GM19351 (cell line): Measurements from ENCODE around the gene FBXO10.

Source experiments
- ATAC-seq: cut with Tn5 transposase; IDR thresholded peaks from one replicate; pipeline ENCODE4 v1.9.1; 2021; ENCODE audit warnings: mild to moderate bottlenecking, moderate library complexity; ENCODE audit not compliant: unreplicated experiment

Gene FBXO10

DNA sequence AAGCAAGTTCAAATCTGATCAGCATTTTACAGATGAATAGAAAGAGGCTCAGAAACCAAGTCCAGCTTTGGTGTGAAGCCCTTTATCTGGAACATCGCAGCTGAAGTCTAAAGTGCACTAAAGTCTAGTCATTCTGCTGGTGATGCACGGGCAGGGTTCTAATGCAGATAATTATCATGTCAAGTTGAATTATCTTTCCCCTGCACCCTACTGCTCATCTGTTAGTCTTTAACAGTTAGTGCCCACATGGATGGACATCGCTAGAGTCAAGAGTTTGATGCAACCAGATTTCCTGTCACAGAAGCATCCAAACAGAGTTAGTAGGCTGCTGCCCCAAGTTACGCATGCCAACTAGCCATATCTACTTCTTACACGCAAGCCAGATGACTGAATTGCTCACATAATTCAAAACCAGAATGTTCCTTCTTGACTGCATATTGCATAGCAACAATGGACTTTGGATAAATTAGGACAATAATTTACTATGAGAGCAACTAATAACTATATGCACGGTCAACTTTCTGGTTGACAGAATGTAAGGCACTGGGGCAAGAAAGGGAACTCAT, 17.8 kb upstream of the FBXO10 start:
- ATAC-seq: no peak

GRCh38 chr9:37592108-37592951, 16.1 kb upstream of the FBXO10 start, which contains the start of gene TOMM5:
TSS of gene TOMM5 (minus strand) at chr9:37592597. CDS start at chr9:37592532, 65 bp downstream.
- peak; percentile 82 for ATAC-seq

GRCh38 chr9:37587521-37587920, 11.3 kb upstream of the FBXO10 start:
- ATAC-seq: no peak

DNA sequence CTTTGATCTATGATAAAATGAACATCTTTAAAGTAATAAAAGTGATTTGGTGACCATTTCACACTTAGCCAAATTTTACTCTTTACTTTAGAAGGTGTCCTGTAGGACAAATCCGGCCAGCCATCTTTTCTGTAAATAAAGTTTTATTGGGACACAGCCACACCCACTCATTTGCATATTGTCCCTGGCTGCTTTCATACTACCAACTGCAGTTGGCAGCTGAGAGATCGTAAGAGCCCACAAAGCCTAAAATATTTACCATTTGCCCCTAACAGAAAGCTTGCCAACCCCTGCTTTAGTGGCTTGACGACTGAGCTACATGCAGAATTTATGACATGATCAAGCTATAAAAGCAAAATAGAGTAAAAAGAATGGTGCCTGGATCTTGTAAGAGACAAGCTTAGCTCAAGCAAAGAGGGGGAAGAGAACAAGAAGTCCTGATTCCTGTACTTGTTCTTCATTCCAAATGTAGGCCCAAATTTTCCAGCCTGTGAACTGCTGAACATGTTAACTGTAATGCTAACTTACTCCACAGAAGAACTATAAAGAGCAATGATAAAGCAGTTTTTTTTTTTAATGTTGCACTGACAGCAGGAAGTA, 7.4 kb upstream of the FBXO10 start:
- no peak for ATAC-seq

DNA sequence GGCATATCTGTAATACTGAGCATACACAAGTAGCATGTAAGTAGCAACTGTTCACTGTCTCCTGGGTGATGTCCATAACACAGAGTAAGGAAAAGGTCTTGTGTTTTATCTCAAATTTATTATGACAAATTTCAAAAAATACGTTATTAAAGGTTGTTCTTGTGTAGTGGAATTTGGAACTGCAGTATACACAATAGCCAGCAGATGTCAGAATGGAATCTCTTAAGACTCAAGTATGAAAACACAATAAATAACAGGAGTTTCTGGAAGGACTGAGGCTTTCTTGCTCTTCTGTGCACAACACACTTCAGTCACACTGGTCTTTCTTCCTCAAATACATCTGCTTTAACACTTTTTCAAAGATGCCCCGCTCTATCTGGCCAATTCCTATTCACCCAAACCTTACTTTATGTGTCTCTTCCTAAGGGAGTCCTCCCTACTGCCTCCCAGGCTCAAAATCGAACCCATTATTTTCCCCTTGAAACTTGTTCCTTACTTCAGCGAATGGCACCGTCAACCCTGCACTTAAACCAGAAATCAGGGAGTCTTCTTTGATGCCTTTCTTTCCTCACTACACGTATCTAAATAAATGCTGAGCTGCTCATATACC, 6.5 kb upstream of the FBXO10 start:
- no peak for ATAC-seq

GRCh38 chr9:37575511-37575914, 667 bp downstream of the FBXO10 start:
- ATAC-seq: peak; percentile 55

DNA sequence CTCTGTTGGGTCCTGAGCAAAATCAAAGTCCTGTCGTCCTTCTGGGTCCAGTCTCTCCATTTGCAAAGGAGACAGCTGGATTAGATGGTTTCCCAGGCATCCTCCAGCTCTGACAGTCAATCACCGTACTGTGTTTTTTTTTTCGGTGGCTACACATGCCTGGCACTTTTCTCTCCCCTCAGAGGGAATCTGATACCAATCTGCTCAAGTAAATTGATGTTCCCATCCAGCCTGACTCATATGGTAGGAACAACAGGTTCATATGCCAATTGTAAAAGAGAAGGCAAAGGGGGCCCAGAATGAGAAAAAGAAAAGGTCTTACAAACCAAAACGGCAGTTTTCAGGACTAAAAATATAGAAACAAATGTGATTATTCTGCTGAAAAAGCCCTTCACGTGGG, 1.2 kb downstream of the FBXO10 start:
- no peak for ATAC-seq

GRCh38 chr9:37574241-37574721, 1.9 kb downstream of the FBXO10 start:
- no peak for ATAC-seq

DNA sequence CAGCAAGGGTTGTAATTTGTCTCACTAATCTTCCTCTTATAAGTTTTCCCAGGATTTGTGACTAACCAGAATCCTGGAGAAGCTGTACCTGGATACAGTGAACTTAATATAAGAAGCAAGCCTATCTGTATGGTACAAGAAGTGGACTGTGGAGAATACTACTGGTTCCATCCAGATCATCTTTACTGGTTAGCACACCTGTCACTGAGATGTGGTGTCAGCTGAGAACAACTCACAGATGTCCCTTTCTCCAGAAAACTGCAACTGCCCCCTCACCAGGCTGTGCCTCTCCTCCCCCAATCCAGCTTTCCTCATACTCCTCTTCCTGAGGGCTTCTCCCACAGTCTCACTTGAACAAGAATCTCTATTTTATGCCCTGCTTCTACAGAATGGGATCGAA, 4.9 kb downstream of the FBXO10 start:
- no peak for ATAC-seq

DNA sequence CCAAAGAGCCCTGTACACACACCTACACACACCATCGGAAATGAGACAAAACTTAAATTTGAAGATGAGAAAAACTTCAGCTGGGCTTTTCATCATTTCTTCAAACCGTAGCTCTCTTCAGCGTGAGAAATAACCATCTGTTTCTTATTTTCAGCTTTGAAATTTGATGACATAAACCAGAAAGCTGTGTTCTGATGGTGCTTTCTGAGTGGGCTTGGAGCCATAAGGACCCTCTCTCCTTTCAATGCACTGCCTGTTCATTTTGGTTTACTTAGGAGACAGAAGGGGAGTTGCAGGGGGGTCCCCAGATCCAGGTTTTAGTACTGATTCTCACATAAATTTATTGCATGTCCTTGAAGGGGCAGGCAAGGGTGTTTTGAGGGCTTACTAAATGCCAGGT, 9.5 kb downstream of the FBXO10 start:
- no peak for ATAC-seq

- ATAC-seq: peak; percentile 81
Measured at GRCh38 chr9:37565661-37566618, 10.2 kb downstream of the FBXO10 start.

GRCh38 chr9:37564916-37565315, 11.3 kb downstream of the FBXO10 start:
- no peak for ATAC-seq

DNA sequence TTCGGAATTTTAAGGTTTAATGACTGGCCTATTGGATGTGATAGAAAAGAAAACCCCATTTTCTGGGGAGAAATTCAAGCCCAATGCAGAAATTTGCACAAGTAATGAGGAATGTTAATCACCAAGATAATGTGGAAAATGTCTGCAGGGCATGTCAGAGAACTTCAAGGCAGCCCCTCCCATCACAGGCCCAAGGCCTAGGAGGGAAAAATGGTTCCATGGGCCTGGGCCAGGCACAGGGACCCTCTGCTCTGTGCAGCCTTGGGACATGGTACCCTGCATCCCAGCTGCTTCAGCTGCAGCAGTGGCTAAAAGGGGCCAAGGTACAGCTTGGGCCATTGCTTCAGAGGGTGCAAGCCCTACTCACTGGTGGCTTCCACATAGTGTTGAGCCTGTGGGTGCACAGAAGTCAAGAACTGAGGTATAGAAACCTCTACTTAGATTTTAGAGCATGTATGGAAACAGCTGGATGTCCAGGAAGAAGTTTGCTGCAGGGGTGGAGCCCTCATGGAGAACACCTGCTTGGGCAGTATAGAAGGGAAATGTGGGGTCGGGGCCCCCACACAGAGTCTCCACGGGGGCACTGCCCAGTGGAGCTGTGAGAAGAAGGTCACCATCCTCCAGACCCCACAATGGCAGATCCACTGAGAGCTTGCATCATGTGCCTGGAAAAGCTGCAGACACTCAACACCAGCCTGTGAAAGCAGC, 12.2 kb downstream of the FBXO10 start:
- ATAC-seq: no peak

DNA sequence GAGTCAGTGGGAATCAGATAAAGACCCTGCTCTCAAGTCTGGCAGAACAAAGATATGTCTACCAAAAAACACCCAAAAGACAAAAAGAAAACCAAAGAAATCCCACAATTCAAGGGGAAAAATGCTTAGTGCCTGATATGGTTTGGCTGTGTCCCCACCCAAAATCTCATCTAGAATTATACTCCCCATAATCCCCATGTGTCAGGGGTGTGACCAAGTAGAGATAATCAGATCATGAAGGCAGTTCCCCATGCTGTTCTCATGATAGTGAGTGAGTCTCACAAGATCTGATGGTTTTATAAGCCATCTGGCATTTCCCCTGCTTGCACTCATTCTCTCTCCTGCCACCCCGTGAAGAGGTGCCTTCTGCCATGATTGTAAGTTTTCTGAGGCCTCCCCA, 13.4 kb downstream of the FBXO10 start:
- no peak for ATAC-seq

DNA sequence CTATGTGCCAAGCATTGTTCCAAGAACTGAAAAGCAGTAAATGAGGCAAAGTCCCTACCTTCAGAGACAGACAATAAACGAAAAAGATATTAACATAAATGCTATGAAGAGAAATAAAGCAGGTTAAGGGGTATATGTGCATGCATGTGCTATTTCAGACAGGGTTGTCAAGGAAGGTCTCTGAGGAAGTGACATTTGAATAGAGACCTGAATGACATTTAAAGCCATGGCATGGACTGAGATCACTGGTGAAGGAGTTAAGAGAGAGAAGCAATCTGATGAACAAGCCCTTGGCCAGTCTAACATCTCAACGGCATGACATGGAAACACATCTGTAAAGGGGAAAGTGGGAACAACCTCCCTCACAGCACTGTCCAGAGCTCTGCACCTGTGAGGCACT, 14.5 kb downstream of the FBXO10 start:
- ATAC-seq: no peak

GRCh38 chr9:37559855-37560592, 16.2 kb downstream of the FBXO10 start:
- ATAC-seq: no peak

DNA sequence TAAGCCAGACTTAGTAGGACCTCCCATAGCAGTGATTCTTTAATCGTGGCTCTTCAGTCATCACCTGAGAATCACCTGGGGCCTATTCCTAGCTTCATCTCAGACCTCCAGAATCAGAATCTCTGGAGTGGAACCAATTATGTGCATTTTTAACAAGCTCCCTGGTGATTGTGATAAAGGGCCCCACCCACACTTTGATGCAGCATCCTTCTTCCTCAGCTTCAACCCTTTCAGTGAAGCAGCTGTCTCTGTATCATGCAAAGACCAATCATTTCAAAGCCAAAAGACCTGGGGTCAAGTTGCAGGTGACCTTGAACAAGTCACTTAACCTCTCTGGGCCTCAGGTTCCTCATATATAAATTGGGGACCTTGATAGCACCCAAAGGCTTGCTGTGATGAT, 17.1 kb downstream of the FBXO10 start:
- no peak for ATAC-seq

GRCh38 chr9:37555786-37556185, 20.4 kb downstream of the FBXO10 start:
- ATAC-seq: no peak

DNA sequence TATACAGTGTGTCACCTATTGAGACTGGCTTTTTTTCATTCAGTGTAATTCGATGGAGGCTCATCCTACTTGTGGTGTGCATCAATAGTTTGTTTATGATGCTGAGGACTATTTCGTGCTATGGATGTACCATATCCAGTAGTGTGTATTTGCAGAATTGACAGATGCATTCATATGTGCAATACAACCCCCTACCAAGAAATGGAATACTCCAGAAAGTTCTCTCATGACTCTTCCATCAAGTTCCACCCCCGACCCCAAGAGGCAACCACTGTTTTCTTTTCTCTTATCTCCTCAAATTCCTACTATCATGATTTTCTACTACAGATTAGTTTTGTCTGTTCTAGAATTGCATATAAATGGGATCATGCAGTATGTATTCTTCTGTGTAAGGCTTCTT, 21.9 kb downstream of the FBXO10 start:
- no peak for ATAC-seq
